ENCODE data around the gene EDRF1. TPM values are rescaled to one million over a fixed set of nuclear protein-coding genes. Genes with fewer than 3 reads are reported as not detected.

EDRF1 gene
- total RNA-seq, 3 donors from 2014 or later (not counting 1 experiment from before 2014, with no cell fraction given) = 40.6 to 66.2 (median 57.5) TPM

- no peak for TF ChIP-seq CTCF (IDR thresholded peaks at IDR 0.05)
- WGBS (ENCODE audit: insufficient coverage) = 91% methylated on average over 1 of the region's 1 CpG
These were observed 91.7 kb downstream of the EDRF1 start for GRCh38 chr10:125811251-125811650.

GRCh38 chr10:125812128-125812750 lies 92.7 kb downstream of the EDRF1 start:
- Mint-ChIP-seq H3K27ac (no peak overlapping the region), H3K36me3 (peaks cover 8% of the 10 kb centered on the region), H3K4me1 (peaks cover 14 to 16% of the 10 kb centered on the region in 2 donors), H3K27me3 (ENCODE audit: low read depth in 2 of 2) (no peaks in the 10 kb centered on the region), H3K4me3 (no peak overlapping the region), H3K9me3 (no peaks in the 10 kb centered on the region)
- TF ChIP-seq CTCF (IDR thresholded peaks at IDR 0.05) = no peak
- Histone ChIP-seq H3K36me3 (ENCODE audit: control insufficient read depth, insufficient read depth, low read length) (peaks cover 50% of the 10 kb centered on the region), H3K27me3 (ENCODE audit: control insufficient read depth, insufficient read depth, low read length) (no peaks in the 10 kb centered on the region), H3K9me3 (ENCODE audit: control insufficient read depth, insufficient read depth, low read length) (no peaks in the 10 kb centered on the region), H3K4me1 (ENCODE audit: control insufficient read depth, insufficient read depth, low read length) (peaks cover 14% of the 10 kb centered on the region), H3K4me3 (ENCODE audit: low read length) (no peak overlapping the region), H3K27ac (ENCODE audit: low read length) (no peak overlapping the region)
- DNase-seq = no peak
- intact Hi-C loops (cut with micrococcal nuclease) = no loop called here
- no peak for ATAC-seq
- no CpG with 5 or more reads among the region's 1 CpG for WGBS (ENCODE audit: insufficient coverage)

More at GRCh38 chr10:125811251-125811650, 91.7 kb downstream of the EDRF1 start:
- H3K36me3 ChIP-seq (ENCODE audit: control insufficient read depth, insufficient read depth, low read length) = peaks cover 57% of the 10 kb centered on the region
- H3K27me3 ChIP-seq (ENCODE audit: control insufficient read depth, insufficient read depth, low read length) = no peaks in the 10 kb centered on the region
- Mint-ChIP-seq H3K4me3 (no peak overlapping the region), H3K36me3 (peaks cover 18% of the 10 kb centered on the region), H3K9me3 (no peaks in the 10 kb centered on the region), H3K27me3 (ENCODE audit: low read depth in 2 of 2) (no peaks in the 10 kb centered on the region), H3K4me1 (peaks cover 17% of the 10 kb centered on the region in 2 donors), H3K27ac (no peak overlapping the region)
- H3K4me1 ChIP-seq (ENCODE audit: control insufficient read depth, insufficient read depth, low read length) = peaks cover 14% of the 10 kb centered on the region
- no peak overlapping the region for H3K27ac ChIP-seq (ENCODE audit: low read length)
- no peak for DNase-seq
- no peaks in the 10 kb centered on the region for H3K9me3 ChIP-seq (ENCODE audit: control insufficient read depth, insufficient read depth, low read length)
- intact Hi-C loops (cut with micrococcal nuclease) = no loop called here
- no peak for ATAC-seq
- no peak overlapping the region for H3K4me3 ChIP-seq (ENCODE audit: low read length)

Other genes with a start within 250 kb of the EDRF1 start
- gene TEX36, start 36.5 kb upstream of the EDRF1 start, total RNA-seq = not detected
- under 1 TPM; 0.32 to 0.85 (median 0.35) TPM for gene MMP21, start 56.1 kb downstream of the EDRF1 start, total RNA-seq
- gene UROS, start 103.5 kb downstream of the EDRF1 start, total RNA-seq = 10 to 100 TPM; 29.1 to 42.5 (median 35.2) TPM
- 10 to 100 TPM; 39.3 to 48.2 (median 41.3) TPM for gene BCCIP, start 103.8 kb downstream of the EDRF1 start, total RNA-seq
- gene DHX32, start 161.6 kb downstream of the EDRF1 start, total RNA-seq = 10 to 100 TPM in 2 of 3 donors, 1 to 10 TPM in 1; 6.9 to 11.9 (median 10.9) TPM
- not detected for gene FANK1, start 176.9 kb downstream of the EDRF1 start, total RNA-seq

Measured in natural killer cell (primary cell).